Astrocyte of the spinal cord (primary cell): Measurements from ENCODE around the gene DNAH3.

Experiments
- DNase-seq: peaks from one replicate; pipeline ENCODE4 v3.0.0; 2011; ENCODE audit warnings: low read depth, low spot score
- H3K4me3 ChIP-seq: 2 replicates; pipeline ENCODE4 v1.5.1; 2011; ENCODE audit warnings: low read depth, mild to moderate bottlenecking, low read length, moderate library complexity
- in situ Hi-C: cut with HindIII; loops from 2 replicates; pipeline ENCODE4 v1.10.0; 2017; ENCODE audit warnings: low sequenced_read_pairs
- TF ChIP-seq, protein P1 (sequence below): IDR thresholded peaks from 2 replicates; pipeline ENCODE4 v1.5.1; 2012; ENCODE audit warnings: low read depth, mild to moderate bottlenecking, low read length, inconsistent platforms

The DNAH3 gene

DNA sequence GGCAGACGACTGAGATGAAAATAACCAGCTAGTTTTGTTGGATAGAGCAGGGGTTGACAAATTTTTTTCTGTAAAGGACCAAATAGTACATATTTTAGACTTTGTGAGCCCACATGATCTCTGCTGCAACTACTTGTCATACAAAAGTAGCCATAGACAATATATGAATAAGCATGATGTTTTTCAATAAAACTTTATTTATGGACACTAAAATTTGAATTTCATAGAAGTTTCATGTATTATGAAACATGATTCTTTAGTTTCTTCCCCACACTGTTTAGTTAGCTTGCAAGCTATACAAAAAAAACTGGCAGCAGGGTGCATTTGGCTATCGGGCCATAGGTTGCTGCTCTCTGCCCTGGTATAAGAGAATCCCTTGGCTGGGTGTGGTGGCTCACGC, 193.5 kb downstream of the DNAH3 start:
- DNase-seq: no peak
- no peak overlapping the region for H3K4me3 ChIP-seq
- in situ Hi-C loops: no loop called here
- TF ChIP-seq, protein P1, sequence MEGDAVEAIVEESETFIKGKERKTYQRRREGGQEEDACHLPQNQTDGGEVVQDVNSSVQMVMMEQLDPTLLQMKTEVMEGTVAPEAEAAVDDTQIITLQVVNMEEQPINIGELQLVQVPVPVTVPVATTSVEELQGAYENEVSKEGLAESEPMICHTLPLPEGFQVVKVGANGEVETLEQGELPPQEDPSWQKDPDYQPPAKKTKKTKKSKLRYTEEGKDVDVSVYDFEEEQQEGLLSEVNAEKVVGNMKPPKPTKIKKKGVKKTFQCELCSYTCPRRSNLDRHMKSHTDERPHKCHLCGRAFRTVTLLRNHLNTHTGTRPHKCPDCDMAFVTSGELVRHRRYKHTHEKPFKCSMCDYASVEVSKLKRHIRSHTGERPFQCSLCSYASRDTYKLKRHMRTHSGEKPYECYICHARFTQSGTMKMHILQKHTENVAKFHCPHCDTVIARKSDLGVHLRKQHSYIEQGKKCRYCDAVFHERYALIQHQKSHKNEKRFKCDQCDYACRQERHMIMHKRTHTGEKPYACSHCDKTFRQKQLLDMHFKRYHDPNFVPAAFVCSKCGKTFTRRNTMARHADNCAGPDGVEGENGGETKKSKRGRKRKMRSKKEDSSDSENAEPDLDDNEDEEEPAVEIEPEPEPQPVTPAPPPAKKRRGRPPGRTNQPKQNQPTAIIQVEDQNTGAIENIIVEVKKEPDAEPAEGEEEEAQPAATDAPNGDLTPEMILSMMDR: no peak

DNA sequence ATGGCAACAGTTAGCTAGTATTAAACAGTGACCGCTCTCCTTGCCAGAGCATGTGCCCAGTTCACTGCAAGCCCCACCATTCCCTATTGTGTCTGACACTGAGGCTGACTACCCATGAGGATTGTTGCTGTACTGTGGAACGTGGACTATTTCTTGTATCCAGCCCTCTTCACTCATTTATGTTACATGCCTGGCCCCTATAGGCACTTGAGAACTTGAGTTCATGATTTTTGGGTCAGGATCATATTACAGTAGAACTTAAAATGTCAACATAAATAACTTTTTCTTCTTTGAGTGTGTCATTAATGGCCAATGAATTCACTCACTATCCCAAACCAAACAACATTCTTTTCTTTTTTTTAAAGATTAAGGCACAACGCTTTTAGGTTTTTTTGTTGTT, 194.3 kb downstream of the DNAH3 start:
- H3K4me3 ChIP-seq: no peak overlapping the region
- in situ Hi-C loops: no loop called here
- no peak for DNase-seq
- TF ChIP-seq, protein P1: no peak

DNA sequence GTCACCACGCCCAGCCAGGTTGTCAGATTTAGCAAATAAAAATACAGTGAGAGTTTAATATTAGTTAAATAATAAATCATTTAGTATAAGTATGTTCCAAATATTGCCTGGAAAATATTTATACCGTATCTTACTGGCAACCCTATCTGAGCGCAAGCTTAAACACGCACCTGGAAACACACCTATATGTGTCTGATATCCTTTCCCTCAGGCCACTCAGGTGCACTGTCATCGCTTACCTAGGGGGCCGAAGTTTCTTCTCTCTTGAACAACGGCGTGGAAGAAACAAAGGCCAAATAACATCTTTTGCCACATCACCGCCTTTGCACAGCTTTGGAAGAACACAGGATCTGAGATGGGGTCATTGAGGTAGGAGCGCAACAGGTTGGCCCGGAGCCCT, 196.1 kb downstream of the DNAH3 start:
- in situ Hi-C loops: no loop called here
- TF ChIP-seq, protein P1: no peak
- no peak overlapping the region for H3K4me3 ChIP-seq
- DNase-seq: no peak

DNA sequence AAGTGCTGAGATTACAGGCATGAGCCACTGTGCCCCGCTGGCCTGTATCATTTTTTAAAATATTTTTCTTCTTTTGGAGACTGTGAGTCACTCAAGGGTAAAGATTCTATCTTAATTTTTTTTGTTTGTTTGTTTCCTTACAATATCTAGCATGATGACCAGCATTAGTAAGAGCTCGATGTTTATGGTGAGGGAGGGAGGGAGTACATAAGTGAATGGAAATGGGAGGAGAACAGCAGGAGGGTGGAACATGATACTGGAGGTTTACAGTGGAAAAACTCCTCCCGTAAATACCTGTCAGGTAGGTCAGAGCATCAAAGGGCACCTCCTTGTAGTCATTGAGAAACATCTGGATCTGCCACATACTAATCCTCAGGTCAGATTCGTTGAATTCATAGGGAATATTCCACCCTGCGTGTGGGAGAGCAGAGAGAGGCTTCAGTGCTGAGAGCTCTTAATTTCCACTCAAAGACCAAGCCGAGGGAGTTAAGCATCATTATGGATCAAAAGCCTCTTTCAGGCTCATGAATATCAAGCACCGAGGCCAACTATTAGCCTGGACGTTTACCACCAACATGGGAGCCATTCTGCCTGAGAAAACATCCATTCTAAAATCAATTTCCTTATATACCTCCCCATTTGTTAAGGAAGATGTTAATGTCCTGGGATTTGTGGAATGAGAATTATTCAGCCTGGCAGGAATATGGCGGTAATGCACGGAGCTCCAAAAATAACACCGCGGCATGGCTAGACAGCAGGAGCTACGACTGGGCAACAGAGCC, 198.3 kb downstream of the DNAH3 start:
- in situ Hi-C loops: no loop called here
- TF ChIP-seq, protein P1: no peak
- no peak overlapping the region for H3K4me3 ChIP-seq
- no peak for DNase-seq

DNA sequence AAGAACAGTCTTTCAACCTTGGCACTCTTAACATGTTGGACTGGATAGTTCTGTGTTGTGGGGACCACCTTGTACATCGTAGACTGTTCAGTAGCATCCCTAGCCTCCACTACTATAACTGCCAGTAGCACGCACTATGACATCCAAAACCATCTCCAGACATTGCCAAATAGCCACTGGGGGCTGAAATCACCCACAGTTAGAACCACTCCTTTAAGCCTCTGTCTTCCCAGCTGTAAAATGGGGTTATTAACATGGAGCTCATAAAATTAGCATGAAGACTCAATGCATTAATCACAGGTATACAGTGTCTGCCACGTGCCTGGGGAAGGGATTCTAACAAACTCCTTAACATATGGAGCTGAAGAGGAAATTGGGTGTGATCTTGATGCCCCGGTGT, 200.4 kb downstream of the DNAH3 start:
- TF ChIP-seq, protein P1: no peak
- in situ Hi-C loops: no loop called here
- no peak for DNase-seq
- no peak overlapping the region for H3K4me3 ChIP-seq

DNA sequence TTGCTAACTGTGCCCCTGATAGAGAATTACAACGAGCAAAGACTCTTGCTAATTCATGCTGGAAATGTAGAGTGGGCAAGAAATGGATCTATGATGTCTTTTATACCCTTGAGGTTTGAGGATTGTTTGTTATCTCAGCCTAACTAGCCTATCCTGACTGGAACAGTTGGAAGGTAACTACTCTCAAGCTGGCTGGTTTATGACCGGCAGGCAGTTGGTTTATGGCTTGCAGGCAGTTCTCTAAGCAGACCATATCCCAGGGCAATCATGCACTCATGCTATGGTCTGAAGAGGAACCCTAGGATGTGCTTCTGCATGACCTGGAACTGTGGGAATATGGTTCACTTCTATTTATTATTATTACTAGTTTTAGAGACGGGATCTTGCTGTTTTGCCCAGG, 201.0 kb downstream of the DNAH3 start:
- H3K4me3 ChIP-seq: no peak overlapping the region
- TF ChIP-seq, protein P1: no peak
- no peak for DNase-seq
- in situ Hi-C loops: no loop called here
